Measurements from ENCODE around the gene R3HDM4.

Gene R3HDM4

DNA sequence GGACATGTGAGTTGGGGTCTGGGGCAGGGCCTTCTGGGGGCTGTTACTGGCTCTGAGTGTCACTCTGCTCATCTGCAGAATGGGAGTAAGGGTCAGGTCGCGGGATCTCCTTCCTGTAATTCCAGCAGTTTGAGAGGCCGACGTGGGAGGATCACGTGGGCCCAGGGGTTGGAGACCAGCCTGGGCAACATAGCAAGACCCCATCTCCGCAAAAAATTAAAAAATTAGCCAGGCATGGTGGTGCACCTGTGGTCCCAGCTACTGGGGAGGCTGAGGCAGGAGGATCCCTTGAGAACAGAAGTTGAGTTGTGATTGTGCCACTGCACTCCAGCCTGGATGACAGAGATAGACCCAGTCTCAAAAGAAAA, 16.9 kb upstream of the R3HDM4 start:
- TF ChIP-seq, protein P1, sequence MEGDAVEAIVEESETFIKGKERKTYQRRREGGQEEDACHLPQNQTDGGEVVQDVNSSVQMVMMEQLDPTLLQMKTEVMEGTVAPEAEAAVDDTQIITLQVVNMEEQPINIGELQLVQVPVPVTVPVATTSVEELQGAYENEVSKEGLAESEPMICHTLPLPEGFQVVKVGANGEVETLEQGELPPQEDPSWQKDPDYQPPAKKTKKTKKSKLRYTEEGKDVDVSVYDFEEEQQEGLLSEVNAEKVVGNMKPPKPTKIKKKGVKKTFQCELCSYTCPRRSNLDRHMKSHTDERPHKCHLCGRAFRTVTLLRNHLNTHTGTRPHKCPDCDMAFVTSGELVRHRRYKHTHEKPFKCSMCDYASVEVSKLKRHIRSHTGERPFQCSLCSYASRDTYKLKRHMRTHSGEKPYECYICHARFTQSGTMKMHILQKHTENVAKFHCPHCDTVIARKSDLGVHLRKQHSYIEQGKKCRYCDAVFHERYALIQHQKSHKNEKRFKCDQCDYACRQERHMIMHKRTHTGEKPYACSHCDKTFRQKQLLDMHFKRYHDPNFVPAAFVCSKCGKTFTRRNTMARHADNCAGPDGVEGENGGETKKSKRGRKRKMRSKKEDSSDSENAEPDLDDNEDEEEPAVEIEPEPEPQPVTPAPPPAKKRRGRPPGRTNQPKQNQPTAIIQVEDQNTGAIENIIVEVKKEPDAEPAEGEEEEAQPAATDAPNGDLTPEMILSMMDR (IDR thresholded peaks at IDR 0.05; ENCODE audit: control insufficient read depth, insufficient read depth, low read depth, low read length, missing control alignments): no peak
- H3K4me3 ChIP-seq (ENCODE audit: control insufficient read depth, low read depth, low read length): no peak overlapping the region
- no peak for DNase-seq (ENCODE audit: low read depth)

GRCh38 chr19:929203-929890, 16.3 kb upstream of the R3HDM4 start:
- DNase-seq (ENCODE audit: low read depth): no peak
- H3K4me3 ChIP-seq (ENCODE audit: control insufficient read depth, low read depth, low read length): no peak overlapping the region
- TF ChIP-seq, protein P1 (IDR thresholded peaks at IDR 0.05; ENCODE audit: control insufficient read depth, insufficient read depth, low read depth, low read length, missing control alignments): no peak

GRCh38 chr19:928471-929202, 15.6 kb upstream of the R3HDM4 start:
- DNase-seq (ENCODE audit: low read depth): no peak
- H3K4me3 ChIP-seq (ENCODE audit: control insufficient read depth, low read depth, low read length): no peak overlapping the region
- TF ChIP-seq, protein P1 (IDR thresholded peaks at IDR 0.05; ENCODE audit: control insufficient read depth, insufficient read depth, low read depth, low read length, missing control alignments): no peak

- TF ChIP-seq, protein P1 (IDR thresholded peaks at IDR 0.05; ENCODE audit: control insufficient read depth, insufficient read depth, low read depth, low read length, missing control alignments): no peak
- H3K4me3 ChIP-seq (ENCODE audit: control insufficient read depth, low read depth, low read length): peak overlapping the region; percentile 67
- DNase-seq (ENCODE audit: low read depth): no peak
These were observed 14.9 kb upstream of the R3HDM4 start for GRCh38 chr19:927780-928401.

- DNase-seq (ENCODE audit: low read depth): no peak
- peak overlapping the region; percentile 67 for H3K4me3 ChIP-seq (ENCODE audit: control insufficient read depth, low read depth, low read length)
- TF ChIP-seq, protein P1 (IDR thresholded peaks at IDR 0.05; ENCODE audit: control insufficient read depth, insufficient read depth, low read depth, low read length, missing control alignments): no peak
These were observed 14.3 kb upstream of the R3HDM4 start for GRCh38 chr19:927351-927779.

- TF ChIP-seq, protein P1 (IDR thresholded peaks at IDR 0.05; ENCODE audit: control insufficient read depth, insufficient read depth, low read depth, low read length, missing control alignments): no peak
- no peak for DNase-seq (ENCODE audit: low read depth)
- H3K4me3 ChIP-seq (ENCODE audit: control insufficient read depth, low read depth, low read length): peak overlapping the region; percentile 67
These were observed 13.8 kb upstream of the R3HDM4 start for GRCh38 chr19:926589-927350.

Data from AG09309 (cell line).